Sigmoid colon (tissue), 7 donors: ENCODE results near the gene TTC39B. TPM values are rescaled to one million over a fixed set of nuclear protein-coding genes. Genes with fewer than 3 reads are reported as not detected.

Experiments used
- DNase-seq: peaks from one replicate; pipeline ENCODE4 v3.0.0-alpha.2; 2019
- H3K27ac ChIP-seq, 4 donors: fragments of 200-600 bp; sonication (generic); one replicate each; pipeline ENCODE4 v1.5.1; 2016 to 2019; ENCODE audit warnings: mild to moderate bottlenecking in 1 of 4
- H3K27me3 ChIP-seq, 3 donors: fragments of 200-600 bp; sonication (generic); one replicate each; pipeline ENCODE4 v1.5.1; 2019; ENCODE audit warnings: mild to moderate bottlenecking in 1 of 3
- H3K36me3 ChIP-seq, 4 donors: fragments of 200-600 bp; sonication (generic); one replicate each; pipeline ENCODE4 v1.5.1; 2016 to 2019
- H3K4me1 ChIP-seq, 4 donors: fragments of 200-600 bp; sonication (generic); one replicate each; pipeline ENCODE4 v1.5.1; 2017 to 2019
- H3K4me3 ChIP-seq, 4 donors: fragments of 200-600 bp; sonication (generic); one replicate each; pipeline ENCODE4 v1.5.1; 2017 to 2019; ENCODE audit warnings: mild to moderate bottlenecking in 2 of 4, moderate library complexity in 1 of 4
- H3K9me3 ChIP-seq, 4 donors: fragments of 200-600 bp in 3 of 4; sonication (generic) in 3 of 4; one replicate each; pipeline versions ENCODE4 v1.5.1 to v1.6.1; 2013 to 2019
- CTCF ChIP-seq, 4 experiments: fragments of 450-650 bp in 3 of 4; fragments of 200-600 bp in 1 of 4; IDR thresholded peaks; one replicate each; pipeline ENCODE4 v1.5.1; 2016 to 2019; ENCODE audit warnings: antibody characterized with exemption in 4 of 4, mild to moderate bottlenecking in 3 of 4, moderate library complexity in 2 of 4
- EP300 ChIP-seq, 4 donors: sonication (generic); formaldehyde crosslinking; IDR thresholded peaks; one replicate each; pipeline ENCODE4 v1.6.1; 2017; ENCODE audit warnings: antibody characterized with exemption in 4 of 4
- POLR2A ChIP-seq, 2 donors: fragments of 450-650 bp; IDR thresholded peaks; one replicate each; pipeline ENCODE4 v1.6.1; 2016; ENCODE audit warnings: antibody characterized with exemption in 2 of 2, mild to moderate bottlenecking in 2 of 2, moderate library complexity in 2 of 2
- POLR2AphosphoS5 ChIP-seq, 4 donors: sonication (generic); formaldehyde crosslinking; IDR thresholded peaks; one replicate each; pipeline ENCODE4 v1.6.1; 2017; ENCODE audit warnings: antibody characterized with exemption in 4 of 4
- WGBS, 2 donors: extraction: QIAGEN DNeasy Blood & Tissue Kit; methylation state at CpG; one replicate each; pipeline ENCODE4 v1.1.7; 2013; 5-methylcytosine and 5-hydroxymethylcytosine counted together
- intact Hi-C: fragments of 100-400 bp; cut with DNase I; formaldehyde crosslinking; loops from one replicate; pipeline ENCODE4 v1.15.1; 2023
- polyA plus RNA-seq, 3 donors: library from polyadenylated mRNA; stranded (reverse); fragments of 200-250 nt; gene quantifications; one replicate each; pipeline ENCODE4 v1.2.3, GENCODE V29; 2013
- total RNA-seq, 4 donors: library from RNA; depleted of rRNA; stranded (reverse); fragments of >200 nt; gene quantifications; one replicate each; pipeline ENCODE4 v1.1.0, GENCODE V29; 2016
- donor health status: healthy with polysubstance abuse.
- donor health status: Bipolar disorder and iron deficiency.
- donor health status: healthy.

Gene TTC39B
- total and polyA plus RNA-seq, 7 donors: 4.2 to 15.8 (median 9.1) TPM

- Histone ChIP-seq H3K27ac (no peak overlapping the region), H3K27me3 (no peaks in the 10 kb centered on the region), H3K36me3 (no peaks in the 10 kb centered on the region), H3K4me3 (no peak overlapping the region), H3K4me1 (peaks cover 0 to 6% (median 3%) of the 10 kb centered on the region in 4 donors), H3K9me3 (no peaks in the 10 kb centered on the region)
- TF ChIP-seq POLR2A (IDR thresholded peaks at IDR 0.05): no peak
- TF ChIP-seq POLR2AphosphoS5 (IDR thresholded peaks at IDR 0.05): no peak
- 55 to 84% methylated on average over 8 of the region's 8 CpGs for WGBS, 2 donors
- DNase-seq: no peak
- intact Hi-C loops: no loop called here
Observed at GRCh38 chr9:15282567-15283285, 24.3 kb downstream of the TTC39B start.

- TF ChIP-seq POLR2AphosphoS5 (IDR thresholded peaks at IDR 0.05) (no peak), EP300 (IDR thresholded peaks at IDR 0.05) (no peak), POLR2A (IDR thresholded peaks at IDR 0.05) (no peak), CTCF (IDR thresholded peaks at IDR 0.05) (no peak)
- Histone ChIP-seq H3K9me3 (no peaks in the 10 kb centered on the region), H3K36me3 (no peaks in the 10 kb centered on the region), H3K27me3 (no peaks in the 10 kb centered on the region), H3K4me1 (peaks cover 0 to 6% (median 4%) of the 10 kb centered on the region in 4 donors), H3K27ac (no peak overlapping the region), H3K4me3 (no peak overlapping the region)
- WGBS, 2 donors: 97 to 98% methylated on average over 3 of the region's 3 CpGs
- intact Hi-C loops: no loop called here
- no peak for DNase-seq
Observed at GRCh38 chr9:15280647-15281046, 26.4 kb downstream of the TTC39B start.

- H3K27me3 ChIP-seq: no peaks in the 10 kb centered on the region
- intact Hi-C loops: no loop called here
- DNase-seq: no peak
- H3K4me1 ChIP-seq: peaks cover 0 to 6% (median 4%) of the 10 kb centered on the region in 4 donors
- H3K27ac ChIP-seq: no peak overlapping the region
- no peaks in the 10 kb centered on the region for H3K36me3 ChIP-seq
- H3K4me3 ChIP-seq: no peak overlapping the region
- TF ChIP-seq EP300 (IDR thresholded peaks at IDR 0.05) (no peak), CTCF (IDR thresholded peaks at IDR 0.05) (no peak), POLR2A (IDR thresholded peaks at IDR 0.05) (no peak), POLR2AphosphoS5 (IDR thresholded peaks at IDR 0.05) (no peak)
- no peaks in the 10 kb centered on the region for H3K9me3 ChIP-seq
Observed at GRCh38 chr9:15278839-15279238, 28.2 kb downstream of the TTC39B start.

GRCh38 chr9:15278091-15278687 lies 28.8 kb downstream of the TTC39B start:
- intact Hi-C loops: no loop called here
- Histone ChIP-seq H3K9me3 (no peaks in the 10 kb centered on the region), H3K27me3 (no peaks in the 10 kb centered on the region), H3K36me3 (no peaks in the 10 kb centered on the region), H3K4me1 (peaks cover 0 to 6% (median 4%) of the 10 kb centered on the region in 4 donors), H3K27ac (no peak overlapping the region), H3K4me3 (no peak overlapping the region)
- DNase-seq: no peak
- 10 to 50% methylated on average over 2 of the region's 2 CpGs for WGBS, 2 donors
- TF ChIP-seq POLR2A (IDR thresholded peaks at IDR 0.05): no peak
- TF ChIP-seq CTCF (IDR thresholded peaks at IDR 0.05): no peak
- TF ChIP-seq POLR2AphosphoS5 (IDR thresholded peaks at IDR 0.05): no peak
- no peak for TF ChIP-seq EP300 (IDR thresholded peaks at IDR 0.05)

GRCh38 chr9:15277400-15278090 lies 29.5 kb downstream of the TTC39B start:
- TF ChIP-seq EP300 (IDR thresholded peaks at IDR 0.05) (no peak), CTCF (IDR thresholded peaks at IDR 0.05) (peak in 2 of 4 experiments; percentile 14 to 22), POLR2A (IDR thresholded peaks at IDR 0.05) (no peak), POLR2AphosphoS5 (IDR thresholded peaks at IDR 0.05) (no peak)
- WGBS, 2 donors: 62 to 72% methylated on average over 9 of the region's 9 CpGs
- Histone ChIP-seq H3K27me3 (no peaks in the 10 kb centered on the region), H3K4me1 (peaks cover 0 to 6% (median 4%) of the 10 kb centered on the region in 4 donors), H3K4me3 (no peak overlapping the region), H3K27ac (no peak overlapping the region), H3K9me3 (no peaks in the 10 kb centered on the region), H3K36me3 (no peaks in the 10 kb centered on the region)
- DNase-seq: no peak
- intact Hi-C loops: no loop called here
